Activated CD8-positive, alpha-beta memory T cell treated with anti-CD3 and anti-CD28 coated beads, Interleukin-2, amount 50 U/mL, for 1 hour (primary cell): ENCODE results near the gene CTNNA1.

Experiments used
- DNase-seq: peaks from one replicate; pipeline ENCODE4 v3.0.0-alpha.2; 2020; ENCODE audit errors: extremely low read depth

CTNNA1 gene

GRCh38 chr5:138930371-138931097 is 177.3 kb downstream of the CTNNA1 start:
- DNase-seq, result no peak

DNA sequence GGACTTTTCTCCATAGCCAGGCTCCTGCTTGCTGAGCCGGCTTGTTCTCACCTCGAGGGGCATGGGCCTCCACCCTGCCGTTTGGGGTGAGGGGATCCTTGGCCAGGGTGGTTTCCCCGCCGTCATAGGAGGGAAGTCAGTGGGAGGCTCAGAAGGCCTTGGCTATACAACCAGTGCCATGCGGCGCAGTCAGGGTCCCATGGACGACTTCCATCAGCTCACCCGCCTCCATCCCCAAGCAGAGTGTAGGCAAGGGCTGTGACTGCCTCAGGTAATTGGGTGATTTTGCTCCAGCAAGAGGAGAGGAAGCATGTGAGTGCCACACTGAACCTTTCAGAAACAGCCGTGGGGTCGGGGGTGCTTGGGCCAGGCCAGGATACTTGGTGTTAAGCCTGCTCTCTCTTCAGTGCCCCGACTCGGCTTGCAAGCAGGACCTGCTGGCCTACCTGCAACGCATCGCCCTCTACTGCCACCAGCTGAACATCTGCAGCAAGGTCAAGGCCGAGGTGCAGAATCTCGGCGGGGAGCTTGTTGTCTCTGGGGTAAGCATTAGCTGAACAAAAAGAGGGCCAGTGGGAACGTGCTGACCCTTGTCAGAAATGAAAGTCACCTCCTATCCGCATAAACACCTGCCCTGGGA is 179.1 kb downstream of the CTNNA1 start:
- no peak for DNase-seq

- DNase-seq, result no peak
These were observed 180.5 kb downstream of the CTNNA1 start for GRCh38 chr5:138933522-138934290.

- no peak for DNase-seq
These were observed 181.7 kb downstream of the CTNNA1 start for GRCh38 chr5:138934971-138935370.

DNA sequence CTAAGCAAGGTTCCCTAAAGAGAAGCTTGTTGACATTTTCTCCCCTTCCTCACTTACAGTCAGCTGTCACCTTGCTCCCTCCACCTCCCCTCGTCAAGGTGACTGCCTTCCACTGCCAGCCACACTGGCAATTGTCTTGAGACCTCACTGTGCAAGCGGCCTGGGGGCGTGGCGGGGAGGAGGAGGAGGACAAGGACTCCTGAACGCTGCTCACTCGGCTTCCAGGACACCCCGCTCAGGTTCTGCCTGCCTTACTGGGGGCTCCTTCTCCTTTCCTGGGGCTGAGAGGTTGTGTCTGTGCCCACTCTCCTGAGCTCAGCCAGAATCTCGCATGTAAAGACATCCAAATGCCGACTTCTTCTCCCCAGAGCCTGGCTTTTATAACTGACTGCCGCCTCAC is 182.2 kb downstream of the CTNNA1 start:
- no peak for DNase-seq

DNA sequence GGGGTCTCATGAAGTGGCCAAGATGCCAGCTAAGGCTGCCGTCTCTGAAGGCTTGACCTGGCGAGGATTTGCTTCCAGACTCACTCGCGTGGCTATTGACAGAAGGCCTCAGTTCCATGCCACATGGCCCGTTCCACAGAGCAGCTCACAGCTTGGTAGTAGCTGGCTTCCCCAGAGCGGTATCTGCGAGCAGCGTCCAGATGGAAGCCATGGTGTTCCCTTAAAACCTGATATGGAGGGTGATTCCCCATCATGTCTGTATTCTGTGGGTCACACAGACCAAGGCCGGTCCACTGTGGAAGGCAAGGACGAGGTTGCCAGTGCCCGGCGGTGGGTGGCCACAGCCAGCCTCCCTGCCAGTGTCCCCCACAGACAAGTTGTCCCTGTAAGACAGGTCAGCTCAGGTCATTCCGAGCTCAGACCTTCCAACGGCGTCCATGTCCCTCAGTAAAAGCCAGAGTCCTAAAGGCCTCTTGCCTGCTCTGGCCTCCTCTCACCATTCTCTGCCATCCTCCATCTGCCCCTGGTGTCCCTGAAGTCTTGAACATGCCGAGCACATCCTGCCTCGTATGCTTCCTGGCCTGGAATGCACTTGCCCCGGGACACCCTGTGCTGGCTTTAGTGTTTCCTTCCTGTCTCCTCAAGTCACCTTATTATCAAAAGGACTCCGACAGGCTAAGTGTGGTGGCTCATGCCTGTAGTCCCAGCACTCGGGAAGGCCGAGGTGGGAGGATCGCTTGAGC is 183.2 kb downstream of the CTNNA1 start:
- DNase-seq, result no peak

GRCh38 chr5:138936968-138937345 is 183.7 kb downstream of the CTNNA1 start:
- no peak for DNase-seq

DNA sequence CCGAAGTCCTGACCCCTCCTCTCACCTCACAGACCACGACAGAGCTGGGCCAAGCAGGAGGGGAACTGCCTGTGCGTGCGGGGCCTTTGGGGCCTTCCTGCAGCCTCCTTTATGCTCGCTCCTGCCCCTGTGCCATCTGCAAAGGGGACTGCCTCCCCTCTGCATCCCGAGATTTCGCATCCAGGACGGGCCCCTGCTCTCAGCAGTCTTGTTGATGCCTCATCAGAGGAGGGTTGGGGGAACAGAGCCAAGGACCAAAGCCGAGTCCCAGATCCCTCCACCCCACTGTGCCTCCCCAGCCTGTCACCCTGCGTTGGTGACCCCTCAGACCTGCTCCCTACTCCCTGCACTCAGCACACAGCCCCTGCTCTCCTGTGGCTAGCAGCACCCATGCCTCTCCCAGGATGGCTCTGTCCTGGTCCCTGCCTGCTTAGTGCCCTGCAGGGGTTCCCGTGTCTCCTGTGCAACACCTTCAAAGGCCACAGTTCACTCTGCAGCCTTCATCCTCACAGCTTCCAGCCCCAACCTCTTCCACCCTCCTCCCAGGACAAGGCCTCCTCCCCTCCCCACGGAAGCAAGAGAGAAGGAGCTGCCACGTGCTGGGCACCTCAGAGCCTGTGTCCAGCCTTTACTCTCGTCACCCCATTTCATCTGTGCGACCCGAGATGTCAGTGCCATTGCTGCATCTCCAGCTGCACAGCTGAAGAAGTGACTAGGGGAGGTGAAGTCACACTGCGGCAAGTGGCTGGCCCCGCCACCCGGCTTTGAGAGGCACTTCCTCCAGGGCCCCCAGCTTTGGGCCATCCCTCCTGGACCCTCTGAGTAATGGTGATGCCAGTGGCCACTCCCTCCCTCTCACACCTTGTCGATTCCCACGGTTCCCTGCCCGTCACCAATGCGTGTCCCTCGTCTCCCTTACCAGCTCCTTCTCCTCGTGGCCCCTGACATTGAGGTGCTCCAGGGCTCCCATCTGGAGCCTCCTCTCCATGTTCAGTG is 184.5 kb downstream of the CTNNA1 start:
- no peak for DNase-seq

GRCh38 chr5:138938526-138938925 is 185.3 kb downstream of the CTNNA1 start:
- DNase-seq, result no peak

DNA sequence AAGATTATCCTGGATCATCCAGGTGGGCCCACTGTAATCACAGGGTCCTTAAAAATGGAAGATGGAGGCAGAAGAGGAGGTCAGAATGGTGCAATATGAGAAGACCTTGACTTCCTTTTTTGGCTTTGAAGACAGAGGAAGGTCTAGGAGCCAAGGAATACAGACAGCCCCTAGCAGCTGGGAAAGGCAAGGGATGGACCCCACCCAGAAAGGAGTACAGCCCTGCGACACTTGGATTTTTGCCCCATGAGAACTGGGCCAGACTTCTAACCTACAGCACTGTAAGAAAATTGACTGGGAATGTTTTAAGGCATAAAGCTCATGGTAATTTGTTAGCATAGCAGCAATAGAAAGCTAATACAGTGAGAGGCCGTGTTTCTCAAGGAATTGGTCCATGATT is 188.8 kb downstream of the CTNNA1 start:
- no peak for DNase-seq

GRCh38 chr5:138942861-138943260 is 189.6 kb downstream of the CTNNA1 start:
- no peak for DNase-seq

DNA sequence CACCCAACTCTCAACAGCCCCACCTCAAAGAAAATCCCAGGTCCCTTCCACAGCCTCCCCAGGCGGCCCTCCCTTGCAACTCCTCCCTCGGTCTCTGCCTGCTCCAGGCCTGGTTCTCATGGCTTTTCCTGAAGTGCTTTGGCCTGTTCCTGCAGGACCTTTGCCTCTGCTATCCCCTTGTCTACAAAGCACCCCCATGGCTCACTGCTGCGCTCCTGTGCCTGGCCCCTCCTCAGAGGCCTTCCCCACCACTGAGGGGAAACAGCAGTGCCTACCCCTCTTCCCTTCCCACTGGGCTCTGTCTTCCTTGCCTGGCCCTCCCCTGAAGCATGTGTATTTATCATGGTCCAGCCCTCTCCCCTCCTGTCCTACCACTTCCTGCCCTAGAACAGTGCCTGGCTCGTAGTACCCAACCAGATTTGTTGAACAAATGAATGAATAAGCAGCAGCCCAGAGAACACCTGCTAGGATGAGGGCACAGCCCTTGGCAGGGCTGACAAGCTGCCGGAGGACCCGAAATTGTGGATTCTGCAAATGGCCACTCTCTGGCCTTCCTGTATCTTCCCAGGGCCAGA is 190.5 kb downstream of the CTNNA1 start:
- DNase-seq, result no peak

- DNase-seq, result no peak
These were observed 191.5 kb downstream of the CTNNA1 start for GRCh38 chr5:138944527-138945322.

DNA sequence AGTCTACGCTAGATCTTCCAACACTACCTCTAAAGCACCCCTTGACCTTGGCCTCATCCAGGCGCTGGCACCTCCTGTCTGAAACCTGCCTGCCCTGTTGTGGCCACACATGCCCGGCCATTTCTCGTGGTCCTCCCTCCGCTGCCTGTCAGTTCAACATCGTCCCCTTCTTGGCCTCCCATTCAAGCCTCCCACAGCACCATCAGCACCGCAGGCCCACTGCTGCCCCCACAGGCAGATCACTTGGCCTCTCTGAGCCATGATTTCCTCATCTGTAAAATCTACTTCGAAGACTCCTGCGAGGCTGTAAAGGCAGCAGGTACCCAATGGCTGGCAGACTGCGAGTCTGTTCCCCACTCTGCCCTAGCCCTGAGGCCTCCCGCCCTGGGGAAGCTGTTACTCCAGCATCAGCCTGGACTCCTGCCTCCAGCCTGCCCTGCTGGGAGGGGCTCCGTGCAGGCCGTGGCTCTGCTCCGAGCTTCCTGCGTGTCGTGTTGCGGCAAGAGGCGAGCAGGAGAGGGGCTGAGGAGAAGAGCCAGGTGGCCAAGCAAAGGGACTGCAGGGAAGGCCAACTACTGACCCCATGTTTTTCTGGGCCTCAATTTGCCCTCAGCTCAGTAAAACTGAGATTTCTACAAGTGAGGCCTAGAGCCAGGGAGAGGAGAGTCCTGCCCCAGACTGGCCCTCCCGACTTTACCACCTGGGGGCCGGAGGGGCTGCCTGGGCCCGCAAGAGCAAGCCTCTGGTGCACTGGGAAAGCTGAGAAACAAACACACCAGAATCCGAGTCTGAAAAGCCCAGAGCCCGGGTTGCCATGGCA is 192.4 kb downstream of the CTNNA1 start:
- DNase-seq, result no peak

DNA sequence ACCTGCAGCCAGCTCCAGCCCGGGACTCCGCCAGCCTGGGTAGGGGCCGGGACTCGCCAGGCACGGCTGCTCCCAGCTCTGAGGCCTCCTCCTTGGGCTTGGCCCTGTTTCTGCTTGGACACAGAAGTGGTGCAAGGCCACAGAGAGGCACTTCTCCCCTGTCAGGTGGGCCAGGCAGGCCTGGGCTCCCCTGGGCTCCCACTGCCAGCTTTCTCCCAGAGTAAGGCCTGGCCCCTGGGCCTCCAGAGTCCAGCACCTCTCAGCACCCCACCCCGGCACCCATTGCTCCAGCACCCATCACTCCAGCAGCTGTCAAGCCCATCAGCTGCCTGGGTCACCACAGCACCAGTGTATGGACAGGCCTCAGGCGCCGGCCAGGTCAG is 193.0 kb downstream of the CTNNA1 start:
- no peak for DNase-seq

DNA sequence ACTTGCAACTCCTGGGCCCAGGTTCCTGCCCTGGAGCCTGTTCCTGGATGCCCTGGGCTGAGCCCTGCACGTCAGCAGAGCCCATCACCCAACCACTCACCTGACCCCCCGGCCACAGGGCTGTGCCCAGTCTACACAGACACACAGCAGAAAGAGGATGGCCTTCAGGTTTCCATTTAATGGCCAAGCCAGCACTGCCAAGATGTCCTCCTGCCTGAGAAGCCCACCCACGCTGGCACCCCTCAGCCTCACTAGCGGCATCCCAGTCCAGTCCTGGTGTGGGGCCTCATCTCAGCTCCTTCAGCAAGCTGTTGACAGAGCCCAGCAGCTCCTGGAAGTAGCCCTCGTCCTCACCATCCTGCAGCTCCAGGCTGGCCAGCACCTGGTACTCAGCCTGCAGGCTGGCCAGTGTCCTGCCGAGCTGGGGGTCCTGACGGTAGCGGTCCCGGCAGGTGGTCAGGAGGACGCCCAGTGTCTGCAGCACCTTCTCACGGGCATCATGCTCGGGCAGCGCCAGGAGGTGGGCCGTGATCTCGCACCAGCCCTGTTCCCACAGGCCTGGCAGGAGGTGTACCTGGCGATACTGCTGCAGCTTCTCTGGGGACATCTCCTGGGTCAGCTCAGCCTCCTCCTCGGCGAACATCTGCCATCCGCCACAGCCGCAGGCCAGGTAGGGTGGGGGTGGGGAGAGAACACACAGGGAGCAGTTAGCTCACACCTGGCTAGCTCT is 193.8 kb downstream of the CTNNA1 start:
- no peak for DNase-seq

GRCh38 chr5:138947780-138948179 is 194.6 kb downstream of the CTNNA1 start:
- no peak for DNase-seq
